PFSK-1 (cell line): ENCODE measurements around the gene ICE2.

ENCODE experiments used
- POLR2AphosphoS5 ChIP-seq: IDR thresholded peaks from 2 replicates; pipeline ENCODE4 v1.6.1; 2012; ENCODE audit warnings: low read depth, mild to moderate bottlenecking, control low read depth, low read length, moderate library complexity
- REST ChIP-seq, 2 experiments: IDR thresholded peaks; 2 replicates each; pipeline versions ENCODE4 v1.6.1 to v1.8.0; 2011 to 2012; ENCODE audit warnings: low read depth in 2 of 2, low read length in 2 of 2, control low read depth in 1 of 2, inconsistent platforms in 1 of 2, mild to moderate bottlenecking in 1 of 2, moderate library complexity in 1 of 2; ENCODE audit not compliant: insufficient read depth in 1 of 2
- SIN3A ChIP-seq: IDR thresholded peaks from 2 replicates; pipeline ENCODE4 v1.6.1; 2012; ENCODE audit warnings: mild to moderate bottlenecking, low read length, moderate library complexity, borderline replicate concordance; ENCODE audit not compliant: insufficient read depth
- TAF1 ChIP-seq: IDR thresholded peaks from 2 replicates; pipeline ENCODE4 v1.6.1; 2012; ENCODE audit warnings: low read length, control low read depth, borderline replicate concordance; ENCODE audit not compliant: insufficient read depth

GRCh38 chr15:60369696-60370095 is 109.2 kb downstream of the ICE2 start:
- no peak for TF ChIP-seq TAF1
- TF ChIP-seq POLR2AphosphoS5 = no peak
- no peak for TF ChIP-seq SIN3A
- TF ChIP-seq REST (IDR thresholded peaks at IDR 0.05; ENCODE audit: insufficient read depth in 1 of 2, low read depth in 2 of 2, low read length in 2 of 2) = no peak
